Thyroid gland (tissue), 4 donors: ENCODE data around the gene VGLL4.

Source experiments
- POLR2A ChIP-seq, 2 donors: fragments of 450-650 bp; IDR thresholded peaks; one replicate each; pipeline ENCODE4 v1.6.1; 2017; ENCODE audit warnings: antibody characterized with exemption in 2 of 2, mild to moderate bottlenecking in 2 of 2, moderate library complexity in 1 of 2
- TF ChIP-seq, protein P1 (sequence below), 6 experiments: fragments of 200-600 bp in 3 of 6; fragments of 450-650 bp in 3 of 6; sonication (generic) in 3 of 6; IDR thresholded peaks; one replicate each; pipeline ENCODE4 v1.5.1; 2016 to 2019; ENCODE audit warnings: antibody characterized with exemption in 6 of 6, mild to moderate bottlenecking in 2 of 6, inconsistent platforms in 1 of 6, moderate library complexity in 1 of 6

- TF ChIP-seq, protein P1, sequence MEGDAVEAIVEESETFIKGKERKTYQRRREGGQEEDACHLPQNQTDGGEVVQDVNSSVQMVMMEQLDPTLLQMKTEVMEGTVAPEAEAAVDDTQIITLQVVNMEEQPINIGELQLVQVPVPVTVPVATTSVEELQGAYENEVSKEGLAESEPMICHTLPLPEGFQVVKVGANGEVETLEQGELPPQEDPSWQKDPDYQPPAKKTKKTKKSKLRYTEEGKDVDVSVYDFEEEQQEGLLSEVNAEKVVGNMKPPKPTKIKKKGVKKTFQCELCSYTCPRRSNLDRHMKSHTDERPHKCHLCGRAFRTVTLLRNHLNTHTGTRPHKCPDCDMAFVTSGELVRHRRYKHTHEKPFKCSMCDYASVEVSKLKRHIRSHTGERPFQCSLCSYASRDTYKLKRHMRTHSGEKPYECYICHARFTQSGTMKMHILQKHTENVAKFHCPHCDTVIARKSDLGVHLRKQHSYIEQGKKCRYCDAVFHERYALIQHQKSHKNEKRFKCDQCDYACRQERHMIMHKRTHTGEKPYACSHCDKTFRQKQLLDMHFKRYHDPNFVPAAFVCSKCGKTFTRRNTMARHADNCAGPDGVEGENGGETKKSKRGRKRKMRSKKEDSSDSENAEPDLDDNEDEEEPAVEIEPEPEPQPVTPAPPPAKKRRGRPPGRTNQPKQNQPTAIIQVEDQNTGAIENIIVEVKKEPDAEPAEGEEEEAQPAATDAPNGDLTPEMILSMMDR (IDR thresholded peaks at IDR 0.05) = no peak
- TF ChIP-seq POLR2A (IDR thresholded peaks at IDR 0.05) = no peak
Measured at GRCh38 chr3:11583638-11584046, 60.1 kb downstream of the VGLL4 start.
